Neural progenitor cell (in vitro differentiated cells): ENCODE measurements around the gene PSMD14. TPM values are rescaled to one million over a fixed set of nuclear protein-coding genes. Genes with fewer than 3 reads are reported as not detected.
A peak's percentile ranks its signal among the peaks of the same experiment; 100 is the strongest.
"Not testable (repeated sequence)": the region's sequence is repeated elsewhere in the genome, so short reads cannot be mapped to it uniquely, and the experiment has no call there.

Experiments
- DNase-seq: peaks from one replicate; pipeline ENCODE4 v3.0.0-alpha.2; 2016; ENCODE audit warnings: low spot score
- H2AFZ ChIP-seq: fragments of 200-600 bp; sonication (generic); replicated peaks from 2 replicates; pipeline ENCODE4 v1.6.1; 2016; ENCODE audit warnings: antibody characterized with exemption
- H3F3A ChIP-seq: fragments of 200-600 bp; sonication (generic); 2 replicates; pipeline ENCODE4 v1.6.1; 2016; ENCODE audit warnings: antibody characterized with exemption, low read depth
- H3K27ac ChIP-seq: fragments of 200-600 bp; sonication (generic); 2 replicates; pipeline ENCODE4 v1.5.1; 2016; ENCODE audit warnings: mild to moderate bottlenecking
- H3K27me3 ChIP-seq: fragments of 200-600 bp; sonication (generic); 2 replicates; pipeline ENCODE4 v1.6.1; 2016; ENCODE audit warnings: mild to moderate bottlenecking, moderate library complexity
- H3K36me3 ChIP-seq: fragments of 200-600 bp; sonication (generic); 2 replicates; pipeline ENCODE4 v1.5.1; 2016
- H3K4me1 ChIP-seq: fragments of 200-600 bp; sonication (generic); 2 replicates; pipeline ENCODE4 v1.6.1; 2016; ENCODE audit warnings: mixed run types
- H3K4me2 ChIP-seq: fragments of 200-600 bp; sonication (generic); 2 replicates; pipeline ENCODE4 v1.6.1; 2016
- H3K4me3 ChIP-seq: fragments of 200-600 bp; sonication (generic); 2 replicates; pipeline ENCODE4 v1.5.1; 2016
- H3K79me2 ChIP-seq: fragments of 200-600 bp; sonication (generic); 2 replicates; pipeline ENCODE4 v1.6.1; 2016; ENCODE audit warnings: low read depth
- H3K9ac ChIP-seq: fragments of 200-600 bp; sonication (generic); 2 replicates; pipeline ENCODE4 v1.6.1; 2016
- H3K9me3 ChIP-seq: fragments of 200-600 bp; sonication (generic); 2 replicates; pipeline ENCODE4 v1.5.1; 2016; ENCODE audit warnings: low read depth
- H4K20me1 ChIP-seq: fragments of 200-600 bp; sonication (generic); 2 replicates; pipeline ENCODE4 v1.6.1; 2016; ENCODE audit warnings: low read depth
- H3K27ac Mint-ChIP-seq: 3 replicates; pipeline ENCODE4 v1.8.0; 2021; ENCODE audit warnings: mixed read lengths
- H3K27me3 Mint-ChIP-seq: 2 replicates; pipeline ENCODE4 v1.8.0; 2022; ENCODE audit warnings: low read depth, mild to moderate bottlenecking, inconsistent platforms, moderate library complexity, mixed read lengths; ENCODE audit not compliant: insufficient read depth
- H3K36me3 Mint-ChIP-seq: 3 replicates; pipeline ENCODE4 v1.8.0; 2021; ENCODE audit warnings: mixed read lengths
- H3K4me1 Mint-ChIP-seq: 3 replicates; pipeline ENCODE4 v1.8.0; 2021; ENCODE audit warnings: mixed read lengths
- H3K4me3 Mint-ChIP-seq: 3 replicates; pipeline ENCODE4 v1.8.0; 2021; ENCODE audit warnings: mild to moderate bottlenecking, moderate library complexity, mixed read lengths
- H3K9me3 Mint-ChIP-seq: 3 replicates; pipeline ENCODE4 v1.8.0; 2020; ENCODE audit warnings: mixed read lengths
- EZH2 ChIP-seq: fragments of 200-600 bp; sonication (generic); IDR thresholded peaks from 2 replicates; pipeline ENCODE4 v1.6.1; 2017; ENCODE audit warnings: antibody characterized with exemption, mild to moderate bottlenecking, moderate library complexity
- EZH2phosphoT487 ChIP-seq: fragments of 200-600 bp; sonication (generic); IDR thresholded peaks from 2 replicates; pipeline ENCODE4 v1.6.1; 2017; ENCODE audit warnings: antibody characterized with exemption
- total RNA-seq: library from RNA; depleted of rRNA; stranded (reverse); fragments of >200 nt; gene quantifications from 2 replicates; pipeline ENCODE4 v1.2.3, GENCODE V29; 2015; ENCODE audit warnings: low replicate concordance
- TF ChIP-seq, protein P1 (sequence below): fragments of 200-600 bp; sonication (generic); IDR thresholded peaks from 2 replicates; pipeline ENCODE4 v1.5.1; 2017; ENCODE audit warnings: antibody characterized with exemption, mild to moderate bottlenecking

The PSMD14 gene
- total RNA-seq, 1 donor from 2014 or later: 152 TPM

DNA sequence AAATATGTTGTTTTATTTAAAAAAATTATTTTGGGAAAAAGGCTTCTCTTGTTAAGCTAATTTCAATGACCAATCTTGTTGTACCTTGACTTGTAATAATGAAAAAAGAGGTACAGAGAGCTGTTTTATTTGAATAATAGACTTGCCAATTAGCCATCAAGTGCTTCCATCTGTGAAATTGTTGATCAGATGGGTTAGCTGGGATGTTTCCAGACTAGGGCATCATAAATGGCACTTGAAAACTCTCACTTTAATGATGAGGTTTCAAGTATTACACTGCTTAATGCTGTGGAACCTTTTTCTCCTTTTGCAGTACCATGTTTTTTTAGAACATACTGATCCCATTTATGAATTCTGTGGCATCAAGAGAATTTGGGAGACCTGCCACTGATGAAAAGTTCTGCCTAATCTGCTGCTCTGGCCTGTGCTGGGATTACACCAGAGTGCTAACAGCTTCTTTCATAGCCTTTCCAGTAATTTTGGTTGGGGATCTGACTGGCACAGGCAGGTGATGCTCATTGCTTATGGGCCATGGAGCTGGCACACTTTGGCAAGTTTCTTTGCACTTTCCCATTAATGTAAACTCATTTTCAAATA is 24.2 kb downstream of the PSMD14 start:
- Histone ChIP-seq H3K36me3 (no peaks in the 10 kb centered on the region), H4K20me1 (peaks cover 9% of the 10 kb centered on the region), H3F3A (no peaks in the 10 kb centered on the region), H3K4me1 (peaks cover 4% of the 10 kb centered on the region), H3K9me3 (no peaks in the 10 kb centered on the region), H3K4me3 (no peak overlapping the region), H3K27ac (no peak overlapping the region), H3K27me3 (no peaks in the 10 kb centered on the region), H3K4me2 (no peak overlapping the region), H3K9ac (no peak overlapping the region), H2AFZ (no peak overlapping the region), H3K79me2 (peaks cover 85% of the 10 kb centered on the region)
- no peak for TF ChIP-seq EZH2phosphoT487
- TF ChIP-seq EZH2: no peak
- TF ChIP-seq, protein P1, sequence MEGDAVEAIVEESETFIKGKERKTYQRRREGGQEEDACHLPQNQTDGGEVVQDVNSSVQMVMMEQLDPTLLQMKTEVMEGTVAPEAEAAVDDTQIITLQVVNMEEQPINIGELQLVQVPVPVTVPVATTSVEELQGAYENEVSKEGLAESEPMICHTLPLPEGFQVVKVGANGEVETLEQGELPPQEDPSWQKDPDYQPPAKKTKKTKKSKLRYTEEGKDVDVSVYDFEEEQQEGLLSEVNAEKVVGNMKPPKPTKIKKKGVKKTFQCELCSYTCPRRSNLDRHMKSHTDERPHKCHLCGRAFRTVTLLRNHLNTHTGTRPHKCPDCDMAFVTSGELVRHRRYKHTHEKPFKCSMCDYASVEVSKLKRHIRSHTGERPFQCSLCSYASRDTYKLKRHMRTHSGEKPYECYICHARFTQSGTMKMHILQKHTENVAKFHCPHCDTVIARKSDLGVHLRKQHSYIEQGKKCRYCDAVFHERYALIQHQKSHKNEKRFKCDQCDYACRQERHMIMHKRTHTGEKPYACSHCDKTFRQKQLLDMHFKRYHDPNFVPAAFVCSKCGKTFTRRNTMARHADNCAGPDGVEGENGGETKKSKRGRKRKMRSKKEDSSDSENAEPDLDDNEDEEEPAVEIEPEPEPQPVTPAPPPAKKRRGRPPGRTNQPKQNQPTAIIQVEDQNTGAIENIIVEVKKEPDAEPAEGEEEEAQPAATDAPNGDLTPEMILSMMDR: no peak
- Mint-ChIP-seq H3K27me3 (peaks cover 2% of the 10 kb centered on the region), H3K4me1 (peaks cover 3% of the 10 kb centered on the region), H3K27ac (no peak overlapping the region), H3K4me3 (no peak overlapping the region), H3K9me3 (no peaks in the 10 kb centered on the region), H3K36me3 (peaks cover 9% of the 10 kb centered on the region)
- no peak for DNase-seq

DNA sequence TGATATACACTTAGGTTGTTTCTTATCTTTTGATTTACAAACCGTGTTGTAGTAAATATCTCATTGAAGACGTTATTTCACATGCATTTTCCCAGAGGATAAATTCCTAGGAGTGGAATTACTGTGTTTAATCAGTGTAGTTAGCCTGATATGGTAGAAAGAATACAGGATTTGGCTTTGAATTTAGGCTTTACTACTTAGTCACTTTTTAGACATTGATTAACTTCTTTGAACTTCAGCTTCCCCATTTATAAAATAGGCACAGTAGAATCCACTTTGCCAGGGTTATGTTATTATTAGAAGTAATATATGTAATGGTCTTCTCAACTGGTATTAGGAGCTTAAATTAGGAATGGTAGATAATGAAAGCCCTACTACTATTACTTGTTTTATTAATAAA is 27.4 kb downstream of the PSMD14 start:
- Mint-ChIP-seq H3K27ac (no peak overlapping the region), H3K9me3 (peaks cover 6% of the 10 kb centered on the region), H3K4me3 (no peak overlapping the region), H3K27me3 (peaks cover 2% of the 10 kb centered on the region), H3K4me1 (peaks cover 3% of the 10 kb centered on the region), H3K36me3 (peaks cover 22% of the 10 kb centered on the region)
- Histone ChIP-seq H4K20me1 (peaks cover 4% of the 10 kb centered on the region), H3K27ac (no peak overlapping the region), H3K4me1 (peaks cover 4% of the 10 kb centered on the region), H3K79me2 (peaks cover 77% of the 10 kb centered on the region), H3K4me3 (no peak overlapping the region), H3F3A (no peaks in the 10 kb centered on the region), H2AFZ (no peak overlapping the region), H3K9me3 (no peaks in the 10 kb centered on the region), H3K27me3 (no peaks in the 10 kb centered on the region), H3K4me2 (no peak overlapping the region), H3K9ac (no peak overlapping the region), H3K36me3 (no peaks in the 10 kb centered on the region)
- no peak for TF ChIP-seq EZH2
- TF ChIP-seq, protein P1: no peak
- no peak for TF ChIP-seq EZH2phosphoT487
- no peak for DNase-seq

DNA sequence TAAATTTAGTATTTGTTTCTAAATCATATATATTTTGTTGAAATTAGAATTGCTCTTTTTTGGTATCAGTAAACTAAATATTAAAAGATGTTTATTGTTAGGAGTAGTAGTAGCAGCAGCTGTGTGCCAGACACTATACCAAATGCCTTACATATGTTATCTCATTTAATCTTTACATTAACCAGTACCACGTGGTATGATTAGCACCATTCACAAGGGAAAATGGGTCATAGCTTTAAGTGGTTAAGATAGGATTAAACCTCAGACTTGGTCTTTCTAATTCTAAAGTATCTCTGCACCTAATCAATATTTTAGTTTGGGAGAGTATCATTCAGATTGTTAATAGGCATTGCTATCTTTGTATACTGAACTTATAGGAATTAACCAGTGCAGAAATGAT is 29.0 kb downstream of the PSMD14 start:
- no peaks in the 10 kb centered on the region for H3F3A ChIP-seq
- Mint-ChIP-seq H3K9me3 (peaks cover 11% of the 10 kb centered on the region), H3K27me3 (peaks cover 4% of the 10 kb centered on the region), H3K36me3 (peaks cover 26% of the 10 kb centered on the region), H3K4me3 (no peak overlapping the region), H3K4me1 (peaks cover 3% of the 10 kb centered on the region), H3K27ac (no peak overlapping the region)
- H4K20me1 ChIP-seq: peaks cover 4% of the 10 kb centered on the region
- no peak for DNase-seq
- no peaks in the 10 kb centered on the region for H3K27me3 ChIP-seq
- peaks cover 4% of the 10 kb centered on the region for H3K4me1 ChIP-seq
- H3K9me3 ChIP-seq: no peaks in the 10 kb centered on the region
- TF ChIP-seq EZH2: no peak
- no peak overlapping the region for H3K4me2 ChIP-seq
- H3K27ac ChIP-seq: no peak overlapping the region
- H3K4me3 ChIP-seq: no peak overlapping the region
- no peak overlapping the region for H3K9ac ChIP-seq
- peaks cover 5% of the 10 kb centered on the region for H3K36me3 ChIP-seq
- peaks cover 75% of the 10 kb centered on the region for H3K79me2 ChIP-seq
- H2AFZ ChIP-seq: no peak overlapping the region

DNA sequence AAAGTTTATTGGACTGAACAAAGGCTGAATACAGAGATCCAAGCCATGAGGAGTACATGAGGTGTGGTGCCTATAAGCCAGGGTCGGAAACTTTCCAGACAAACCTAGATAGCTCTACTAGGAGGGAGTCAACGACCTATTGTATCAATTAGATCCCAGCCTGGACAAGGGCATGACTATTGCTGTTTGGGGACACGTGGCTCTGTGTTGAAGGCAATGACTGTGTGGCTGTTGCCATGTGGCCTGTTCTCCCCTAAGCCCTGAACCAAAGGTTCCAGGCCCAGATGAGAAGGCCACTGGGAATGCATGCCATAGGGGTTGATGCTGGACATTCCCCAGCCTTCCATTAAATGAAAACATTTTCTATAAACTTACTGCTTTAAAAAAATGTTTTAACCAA is 31.3 kb downstream of the PSMD14 start:
- H2AFZ ChIP-seq, H3K36me3 ChIP-seq, H3K27me3 Mint-ChIP-seq, H3K9me3 ChIP-seq, H3K4me1 Mint-ChIP-seq, DNase-seq, H3K4me3 Mint-ChIP-seq, H3K4me1 ChIP-seq, H3K4me3 ChIP-seq, H4K20me1 ChIP-seq, H3K4me2 ChIP-seq, H3K9ac ChIP-seq, H3K27ac Mint-ChIP-seq, H3K27me3 ChIP-seq, H3F3A ChIP-seq, H3K27ac ChIP-seq: not testable (repeated sequence)
- peaks cover 82% of the 10 kb centered on the region for H3K79me2 ChIP-seq
- H3K9me3 Mint-ChIP-seq: peaks cover 24% of the 10 kb centered on the region
- H3K36me3 Mint-ChIP-seq: peaks cover 36% of the 10 kb centered on the region

DNA sequence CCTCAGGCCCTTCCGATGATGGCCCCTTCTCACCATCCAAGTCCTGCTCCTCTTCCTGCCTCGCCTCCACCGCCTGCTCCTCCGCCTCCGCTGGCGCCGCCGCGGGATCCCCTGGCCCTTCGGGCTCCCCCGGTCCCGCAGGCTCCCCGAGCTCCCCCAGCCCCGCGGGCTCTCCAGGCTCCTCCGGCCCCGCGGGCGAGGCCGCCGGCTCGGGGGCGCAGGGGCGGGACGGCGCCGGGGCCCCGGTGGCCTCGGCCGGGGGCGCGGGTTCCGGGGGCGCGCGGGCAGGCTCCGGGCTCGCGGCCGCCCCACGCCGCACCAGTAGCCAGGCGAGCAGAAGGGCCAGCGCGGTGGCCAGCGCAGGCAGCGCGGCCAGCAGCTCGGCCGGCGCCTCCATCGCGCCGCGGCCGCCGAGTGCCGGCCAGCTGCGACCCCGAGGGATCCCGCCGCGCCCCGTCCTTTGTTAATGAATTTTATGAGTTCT is 32.7 kb downstream of the PSMD14 start:
- not testable (repeated sequence) for H3K27ac ChIP-seq, H3K27me3 Mint-ChIP-seq, H3K4me3 Mint-ChIP-seq, H4K20me1 ChIP-seq, H3K27ac Mint-ChIP-seq, H3K4me1 Mint-ChIP-seq, H3K36me3 ChIP-seq, H3F3A ChIP-seq, H2AFZ ChIP-seq, H3K4me2 ChIP-seq, H3K9me3 ChIP-seq, H3K4me3 ChIP-seq, H3K4me1 ChIP-seq, H3K9ac ChIP-seq, H3K27me3 ChIP-seq
- peak; percentile 23 for DNase-seq
- Mint-ChIP-seq H3K36me3 (peaks cover 43% of the 10 kb centered on the region), H3K9me3 (peaks cover 33% of the 10 kb centered on the region)
- peaks cover 82% of the 10 kb centered on the region for H3K79me2 ChIP-seq
